ENCODE measurements around the gene TBX1. TPM values are rescaled to one million over a fixed set of nuclear protein-coding genes. Genes with fewer than 3 reads are reported as not detected.

TBX1 gene
- total RNA-seq, 1 donor from 2014 or later, result not detected

GRCh38 chr22:19735665-19736510 is 24.7 kb upstream of the TBX1 start:
- intact Hi-C loops (cut with micrococcal nuclease), result no loop called here

GRCh38 chr22:19737846-19738663 is 22.5 kb upstream of the TBX1 start:
- intact Hi-C loops (cut with micrococcal nuclease), result no loop called here

- intact Hi-C loops (cut with micrococcal nuclease), result no loop called here
These were observed 21.7 kb upstream of the TBX1 start for GRCh38 chr22:19738664-19739447.

GRCh38 chr22:19739448-19739895 is 21.1 kb upstream of the TBX1 start:
- intact Hi-C loops (cut with micrococcal nuclease), result no loop called here

GRCh38 chr22:19739911-19740449 is 20.6 kb upstream of the TBX1 start:
- intact Hi-C loops (cut with micrococcal nuclease), result no loop called here

- intact Hi-C loops (cut with micrococcal nuclease), result no loop called here
These were observed 20.0 kb upstream of the TBX1 start for GRCh38 chr22:19740586-19740985.

- intact Hi-C loops (cut with micrococcal nuclease), result no loop called here
These were observed 19.5 kb upstream of the TBX1 start for GRCh38 chr22:19741053-19741452.

- intact Hi-C loops (cut with micrococcal nuclease), result no loop called here
These were observed 18.2 kb upstream of the TBX1 start for GRCh38 chr22:19742160-19743066.

GRCh38 chr22:19743081-19743480 is 17.5 kb upstream of the TBX1 start:
- intact Hi-C loops (cut with micrococcal nuclease), result no loop called here

- intact Hi-C loops (cut with micrococcal nuclease), result no loop called here
These were observed 16.9 kb upstream of the TBX1 start for GRCh38 chr22:19743651-19744050.

- intact Hi-C loops (cut with micrococcal nuclease), result no loop called here
These were observed 16.1 kb upstream of the TBX1 start for GRCh38 chr22:19744350-19745006.

- intact Hi-C loops (cut with micrococcal nuclease), result no loop called here
These were observed 15.2 kb upstream of the TBX1 start for GRCh38 chr22:19745155-19746101.

- intact Hi-C loops (cut with micrococcal nuclease), result no loop called here
These were observed 13.9 kb upstream of the TBX1 start for GRCh38 chr22:19746726-19747125.

- intact Hi-C loops (cut with micrococcal nuclease), result no loop called here
These were observed 13.0 kb upstream of the TBX1 start for GRCh38 chr22:19747551-19747950.

GRCh38 chr22:19748139-19748538 is 12.4 kb upstream of the TBX1 start:
- intact Hi-C loops (cut with micrococcal nuclease), result no loop called here

GRCh38 chr22:19748991-19749664 is 11.4 kb upstream of the TBX1 start:
- intact Hi-C loops (cut with micrococcal nuclease), result no loop called here

GRCh38 chr22:19749876-19750275 is 10.7 kb upstream of the TBX1 start:
- intact Hi-C loops (cut with micrococcal nuclease), result no loop called here
